Astrocyte of the spinal cord (primary cell): Measurements from ENCODE around the gene RFC1.
"Not testable (repeated sequence)": the region's sequence is repeated elsewhere in the genome, so short reads cannot be mapped to it uniquely, and the experiment has no call there.

Experiments
- DNase-seq: peaks from one replicate; pipeline ENCODE4 v3.0.0; 2011; ENCODE audit warnings: low read depth, low spot score
- H3K4me3 ChIP-seq: 2 replicates; pipeline ENCODE4 v1.5.1; 2011; ENCODE audit warnings: low read depth, mild to moderate bottlenecking, low read length, moderate library complexity
- CTCF ChIP-seq: IDR thresholded peaks from 2 replicates; pipeline ENCODE4 v1.5.1; 2012; ENCODE audit warnings: low read depth, mild to moderate bottlenecking, low read length, inconsistent platforms
- in situ Hi-C: cut with HindIII; loops from 2 replicates; pipeline ENCODE4 v1.10.0; 2017; ENCODE audit warnings: low sequenced_read_pairs

The RFC1 gene

GRCh38 chr4:39365830-39366771 is at the start of gene RFC1:
TSS of gene RFC1 (minus strand) at chr4:39366362. CDS start at chr4:39366241, 121 bp downstream.
- DNase-seq, result peak; percentile 92
- no peak for TF ChIP-seq CTCF
- peak within 1 kb of the TSS; percentile 75 for H3K4me3 ChIP-seq
- in situ Hi-C loops, result no loop called here

GRCh38 chr4:39415678-39416283 is 49.6 kb upstream of the RFC1 start:
- in situ Hi-C loops, result no loop called here

GRCh38 chr4:39411561-39411960 is 45.4 kb upstream of the RFC1 start:
- DNase-seq, in situ Hi-C loops, H3K4me3 ChIP-seq: not testable (repeated sequence)

More at GRCh38 chr4:39415678-39416283, 49.6 kb upstream of the RFC1 start:
- no peak for TF ChIP-seq CTCF
- DNase-seq, result no peak
- no peak overlapping the region for H3K4me3 ChIP-seq

GRCh38 chr4:39410415-39410814 is 44.3 kb upstream of the RFC1 start:
- no peak for DNase-seq
- TF ChIP-seq CTCF, result peak; percentile 19
- H3K4me3 ChIP-seq, result no peak overlapping the region
- in situ Hi-C loops, result no loop called here

- TF ChIP-seq CTCF, result no peak
- DNase-seq, result no peak
- in situ Hi-C loops, result no loop called here
- no peak overlapping the region for H3K4me3 ChIP-seq
Measured at GRCh38 chr4:39407584-39407885, 41.4 kb upstream of the RFC1 start.

- no peak for DNase-seq
- TF ChIP-seq CTCF, result no peak
- in situ Hi-C loops, result no loop called here
- H3K4me3 ChIP-seq, result no peak within 1 kb of the TSS
Measured at GRCh38 chr4:39406763-39407583, 40.8 kb upstream of the RFC1 start, which contains the start of gene KLB. TSS of gene KLB (plus strand) at chr4:39406930. CDS start at chr4:39406950, 20 bp downstream.

- in situ Hi-C loops, H3K4me3 ChIP-seq, DNase-seq: not testable (repeated sequence)
Measured at GRCh38 chr4:39401640-39402039, 35.5 kb upstream of the RFC1 start.
